Astrocyte (in vitro differentiated cells and primary cell): Measurements from ENCODE around the gene KIRREL3. TPM values are rescaled to one million over a fixed set of nuclear protein-coding genes. Genes with fewer than 3 reads are reported as not detected.

Experiments used
- DNase-seq: peaks from one replicate; pipeline ENCODE4 v3.0.0-alpha.2; 2010; ENCODE audit warnings: low read depth
- FAIRE-seq: peaks from 2 replicates; lab custom pipeline; 2011; peaks lifted over from hg19 to GRCh38; lab: Jason Lieb, UNC
- H2AFZ ChIP-seq: 2 replicates; pipeline ENCODE4 v1.6.0; 2012; ENCODE audit warnings: low read depth, low read length, inconsistent platforms
- H3K27ac ChIP-seq: 2 replicates; pipeline ENCODE4 v1.5.1; 2011; ENCODE audit warnings: low read depth, low read length, inconsistent platforms
- H3K27me3 ChIP-seq: 2 replicates; pipeline ENCODE4 v1.6.0; 2011; ENCODE audit warnings: low read length, inconsistent platforms; ENCODE audit not compliant: insufficient read depth
- H3K36me3 ChIP-seq: 2 replicates; pipeline ENCODE4 v1.5.1; 2011; ENCODE audit warnings: low read length, inconsistent platforms; ENCODE audit not compliant: insufficient read depth
- H3K4me1 ChIP-seq: 2 replicates; pipeline ENCODE4 v1.5.1; 2011; ENCODE audit warnings: low read length, inconsistent platforms; ENCODE audit not compliant: insufficient read depth
- H3K4me2 ChIP-seq: 2 replicates; pipeline ENCODE4 v1.6.0; 2012; ENCODE audit warnings: low read length, inconsistent platforms
- H3K4me3 ChIP-seq: 2 replicates; pipeline ENCODE4 v1.5.1; 2011; ENCODE audit warnings: low read depth, mild to moderate bottlenecking, low read length, inconsistent platforms; ENCODE audit not compliant: insufficient read depth
- H3K79me2 ChIP-seq: 2 replicates; pipeline ENCODE4 v1.6.0; 2012; ENCODE audit warnings: mild to moderate bottlenecking, low read length, inconsistent platforms; ENCODE audit not compliant: insufficient read depth
- H3K9ac ChIP-seq: 2 replicates; pipeline ENCODE4 v1.6.0; 2012; ENCODE audit warnings: mild to moderate bottlenecking, low read length, inconsistent platforms
- H3K9me3 ChIP-seq: 2 replicates; pipeline ENCODE4 v1.5.1; 2012; ENCODE audit warnings: low read depth, mild to moderate bottlenecking, low read length, inconsistent platforms; ENCODE audit not compliant: insufficient read depth
- H4K20me1 ChIP-seq: 2 replicates; pipeline ENCODE4 v1.6.0; 2012; ENCODE audit warnings: low read length, inconsistent platforms; ENCODE audit not compliant: insufficient read depth
- H3K27ac Mint-ChIP-seq: one replicate; pipeline ENCODE4 v1.8.0; 2021; ENCODE audit warnings: mild to moderate bottlenecking, mixed read lengths; ENCODE audit not compliant: unreplicated experiment
- H3K27me3 Mint-ChIP-seq: one replicate; pipeline ENCODE4 v1.8.0; 2021; ENCODE audit warnings: low read depth, mixed read lengths; ENCODE audit not compliant: unreplicated experiment
- H3K36me3 Mint-ChIP-seq: one replicate; pipeline ENCODE4 v1.8.0; 2021; ENCODE audit warnings: low read depth, mixed read lengths; ENCODE audit not compliant: unreplicated experiment
- H3K4me1 Mint-ChIP-seq: one replicate; pipeline ENCODE4 v1.8.0; 2021; ENCODE audit warnings: low read depth, mixed read lengths; ENCODE audit not compliant: unreplicated experiment
- H3K4me3 Mint-ChIP-seq: one replicate; pipeline ENCODE4 v1.8.0; 2021; ENCODE audit warnings: mild to moderate bottlenecking, moderate library complexity, mixed read lengths; ENCODE audit not compliant: unreplicated experiment
- H3K9me3 Mint-ChIP-seq: one replicate; pipeline ENCODE4 v1.8.0; 2021; ENCODE audit warnings: mild to moderate bottlenecking, mixed read lengths; ENCODE audit not compliant: unreplicated experiment
- EZH2 ChIP-seq: IDR thresholded peaks from 2 replicates; pipeline ENCODE4 v1.6.1; 2012; ENCODE audit warnings: mild to moderate bottlenecking, low read length, inconsistent platforms; ENCODE audit not compliant: insufficient read depth
- total RNA-seq: library from RNA; stranded (reverse); gene quantifications from 2 replicates; pipeline ENCODE4 v1.2.1, GENCODE V29; 2021
- TF ChIP-seq, protein P1 (sequence below): IDR thresholded peaks from 2 replicates; pipeline ENCODE4 v1.5.1; 2011; ENCODE audit warnings: low read depth, mild to moderate bottlenecking, inconsistent platforms, low read length, moderate library complexity; ENCODE audit not compliant: insufficient read depth

Gene KIRREL3
- total RNA-seq, 1 donor from 2014 or later = 0.91 TPM

DNA sequence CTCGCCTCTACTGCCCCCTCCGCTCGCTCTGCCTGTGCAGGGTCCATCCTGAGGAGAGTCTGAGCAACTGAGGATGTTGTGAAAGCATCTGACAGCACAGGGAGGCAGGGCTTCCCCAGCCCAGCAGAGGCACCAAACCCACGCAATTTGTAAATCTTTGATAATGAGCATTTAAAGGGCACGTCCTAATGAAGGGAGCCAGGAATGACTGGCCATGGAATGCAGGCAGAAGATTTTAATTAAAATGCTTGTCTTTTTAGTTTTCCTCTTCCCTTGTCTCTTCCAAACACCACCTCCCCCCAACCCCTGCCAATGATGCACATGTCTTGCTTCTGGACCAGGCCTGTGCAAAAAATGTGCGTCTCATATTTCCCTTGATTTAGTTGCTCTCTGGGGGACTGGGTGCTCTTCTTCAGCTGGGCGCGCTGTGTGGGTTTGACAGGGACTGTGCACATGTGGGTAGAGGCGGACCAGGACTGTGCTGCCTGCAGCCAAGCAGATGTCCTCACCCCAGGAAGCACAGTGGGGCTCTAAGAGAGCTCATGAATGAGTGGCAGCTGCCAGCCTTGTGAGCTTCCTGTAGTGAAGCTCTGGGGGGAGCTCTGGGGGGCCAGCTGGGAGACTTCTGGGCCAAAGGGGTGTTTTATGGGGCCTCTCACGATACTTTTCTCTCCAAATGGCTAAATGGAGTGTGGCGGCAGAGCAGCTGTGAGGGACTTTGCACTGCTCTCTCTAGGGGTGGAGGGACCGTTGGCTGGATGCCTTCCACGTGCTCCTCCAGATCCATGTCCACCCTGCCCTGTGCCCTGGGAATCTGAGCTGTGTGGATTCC lies 371.6 kb downstream of the KIRREL3 start:
- Histone ChIP-seq H3K36me3 (no peaks in the 10 kb centered on the region), H4K20me1 (no peaks in the 10 kb centered on the region), H2AFZ (no peak overlapping the region), H3K27me3 (no peaks in the 10 kb centered on the region), H3K9ac (no peak overlapping the region), H3K4me2 (no peak overlapping the region), H3K4me3 (no peak overlapping the region), H3K79me2 (no peaks in the 10 kb centered on the region), H3K27ac (no peak overlapping the region), H3K9me3 (no peaks in the 10 kb centered on the region), H3K4me1 (no peaks in the 10 kb centered on the region)
- TF ChIP-seq EZH2 = no peak
- TF ChIP-seq, protein P1, sequence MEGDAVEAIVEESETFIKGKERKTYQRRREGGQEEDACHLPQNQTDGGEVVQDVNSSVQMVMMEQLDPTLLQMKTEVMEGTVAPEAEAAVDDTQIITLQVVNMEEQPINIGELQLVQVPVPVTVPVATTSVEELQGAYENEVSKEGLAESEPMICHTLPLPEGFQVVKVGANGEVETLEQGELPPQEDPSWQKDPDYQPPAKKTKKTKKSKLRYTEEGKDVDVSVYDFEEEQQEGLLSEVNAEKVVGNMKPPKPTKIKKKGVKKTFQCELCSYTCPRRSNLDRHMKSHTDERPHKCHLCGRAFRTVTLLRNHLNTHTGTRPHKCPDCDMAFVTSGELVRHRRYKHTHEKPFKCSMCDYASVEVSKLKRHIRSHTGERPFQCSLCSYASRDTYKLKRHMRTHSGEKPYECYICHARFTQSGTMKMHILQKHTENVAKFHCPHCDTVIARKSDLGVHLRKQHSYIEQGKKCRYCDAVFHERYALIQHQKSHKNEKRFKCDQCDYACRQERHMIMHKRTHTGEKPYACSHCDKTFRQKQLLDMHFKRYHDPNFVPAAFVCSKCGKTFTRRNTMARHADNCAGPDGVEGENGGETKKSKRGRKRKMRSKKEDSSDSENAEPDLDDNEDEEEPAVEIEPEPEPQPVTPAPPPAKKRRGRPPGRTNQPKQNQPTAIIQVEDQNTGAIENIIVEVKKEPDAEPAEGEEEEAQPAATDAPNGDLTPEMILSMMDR = no peak
- Mint-ChIP-seq H3K27me3 (peaks cover 26% of the 10 kb centered on the region), H3K27ac (no peak overlapping the region), H3K4me3 (no peak overlapping the region), H3K4me1 (peaks cover 8% of the 10 kb centered on the region), H3K36me3 (no peaks in the 10 kb centered on the region), H3K9me3 (peaks cover 2% of the 10 kb centered on the region)
- DNase-seq = no peak
- no peak for FAIRE-seq

DNA sequence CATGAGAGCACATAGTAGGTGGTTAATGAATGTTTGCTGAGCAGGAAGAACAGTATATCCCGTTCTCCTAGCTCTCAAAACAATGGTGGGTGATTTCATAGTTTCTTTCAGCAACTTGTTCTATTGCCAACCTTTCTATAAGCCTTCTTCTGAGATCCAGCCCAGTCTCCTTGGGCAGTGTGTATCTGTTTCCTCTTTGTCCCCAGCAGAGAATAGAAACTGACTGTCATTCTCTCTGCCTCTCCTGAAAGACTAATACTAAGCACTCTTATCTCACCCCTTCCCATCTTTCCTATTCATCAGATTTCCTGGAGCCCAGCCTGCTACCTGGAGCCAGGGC lies 372.1 kb downstream of the KIRREL3 start:
- DNase-seq = no peak
- no peak overlapping the region for H2AFZ ChIP-seq
- no peaks in the 10 kb centered on the region for H3K36me3 ChIP-seq
- no peak overlapping the region for H3K4me2 ChIP-seq
- peaks cover 5% of the 10 kb centered on the region for H3K4me1 Mint-ChIP-seq
- H4K20me1 ChIP-seq = no peaks in the 10 kb centered on the region
- H3K9me3 ChIP-seq = no peaks in the 10 kb centered on the region
- H3K9ac ChIP-seq = no peak overlapping the region
- H3K27me3 Mint-ChIP-seq = peaks cover 29% of the 10 kb centered on the region
- no peak overlapping the region for H3K27ac Mint-ChIP-seq
- no peaks in the 10 kb centered on the region for H3K27me3 ChIP-seq
- FAIRE-seq = no peak
- H3K79me2 ChIP-seq = no peaks in the 10 kb centered on the region
- no peak overlapping the region for H3K4me3 Mint-ChIP-seq
- H3K4me3 ChIP-seq = no peak overlapping the region
- H3K27ac ChIP-seq = no peak overlapping the region
- H3K4me1 ChIP-seq = no peaks in the 10 kb centered on the region
- TF ChIP-seq, protein P1 = no peak
- no peak for TF ChIP-seq EZH2
- no peaks in the 10 kb centered on the region for H3K36me3 Mint-ChIP-seq
- peaks cover 2% of the 10 kb centered on the region for H3K9me3 Mint-ChIP-seq

DNA sequence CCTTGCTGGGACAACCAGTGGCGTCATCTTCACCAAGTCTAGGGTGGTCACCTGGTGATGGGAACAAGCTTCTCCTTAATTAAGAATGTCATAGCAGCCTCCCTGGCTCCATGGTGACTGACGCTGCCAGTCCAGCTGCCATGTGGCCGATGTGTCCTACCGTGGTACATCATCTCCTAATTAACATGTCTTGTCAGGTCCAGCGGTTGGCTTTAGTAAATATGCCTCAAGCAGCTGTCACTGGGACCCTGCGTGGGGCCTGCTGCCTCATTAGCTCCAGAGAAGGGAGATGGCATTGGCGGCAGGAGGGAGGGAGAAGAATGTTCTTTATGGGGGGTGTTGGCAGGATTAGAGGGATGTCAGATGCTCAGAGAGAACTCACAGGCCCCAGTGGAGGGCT lies 373.1 kb downstream of the KIRREL3 start:
- Histone ChIP-seq H3K4me1 (no peaks in the 10 kb centered on the region), H3K9me3 (no peaks in the 10 kb centered on the region), H3K4me2 (no peak overlapping the region), H3K27ac (no peak overlapping the region), H3K4me3 (no peak overlapping the region), H3K27me3 (no peaks in the 10 kb centered on the region), H3K36me3 (no peaks in the 10 kb centered on the region), H3K79me2 (no peaks in the 10 kb centered on the region), H2AFZ (no peak overlapping the region), H3K9ac (no peak overlapping the region), H4K20me1 (no peaks in the 10 kb centered on the region)
- DNase-seq = no peak
- H3K27ac Mint-ChIP-seq = no peak overlapping the region
- no peaks in the 10 kb centered on the region for H3K36me3 Mint-ChIP-seq
- peaks cover 32% of the 10 kb centered on the region for H3K27me3 Mint-ChIP-seq
- no peaks in the 10 kb centered on the region for H3K4me1 Mint-ChIP-seq
- no peak overlapping the region for H3K4me3 Mint-ChIP-seq
- peaks cover 2% of the 10 kb centered on the region for H3K9me3 Mint-ChIP-seq
- TF ChIP-seq EZH2 = no peak
- TF ChIP-seq, protein P1 = no peak
- FAIRE-seq = no peak
